PC-9 (cell line): ENCODE measurements around the gene LCOR. TPM values are rescaled to one million over a fixed set of nuclear protein-coding genes. Genes with fewer than 3 reads are reported as not detected.

Experiments used
- BruUV-seq: library from RNA; stranded (reverse); fragments of 400-500 nt; replicated peaks from 2 replicates; lab custom pipeline; 2021; lab: Mats Ljungman, UMichigan
- CTCF ChIA-PET: fragments of 300-600 bp; sonication (Branson Sonifier 250); formaldehyde crosslinking; loops from one replicate; lab custom pipeline; 2022; ENCODE audit warnings: antibody characterized with exemption; lab: Charles Lee
- POLR2A ChIA-PET: fragments of 300-600 bp; sonication (Branson Sonifier 250); formaldehyde crosslinking; loops from one replicate; lab custom pipeline; 2022; ENCODE audit warnings: antibody characterized with exemption; ENCODE audit not compliant: unreplicated experiment; lab: Charles Lee
- DNase-seq, 2 experiments: peaks; one replicate each; pipeline versions ENCODE4 v3.0.0 to v3.0.0-alpha.2; 2015 to 2022; ENCODE audit warnings: mixed read lengths in 1 of 2
- H2AFZ ChIP-seq: fragments of 200-600 bp; sonication (generic); 2 replicates; pipeline ENCODE4 v1.8.1; 2017; ENCODE audit warnings: antibody characterized with exemption
- H3F3A ChIP-seq: fragments of 200-600 bp; sonication (generic); 2 replicates; pipeline ENCODE4 v1.8.1; 2017; ENCODE audit warnings: antibody characterized with exemption, mild to moderate bottlenecking, low read depth; ENCODE audit not compliant: insufficient read depth
- H3K27ac ChIP-seq: fragments of 200-600 bp; sonication (generic); 2 replicates; pipeline ENCODE4 v1.6.1; 2016; ENCODE audit warnings: mixed run types
- H3K27me3 ChIP-seq: fragments of 200-600 bp; sonication (generic); 2 replicates; pipeline ENCODE4 v1.6.1; 2016; ENCODE audit warnings: low read depth, mixed run types; ENCODE audit not compliant: insufficient read depth
- H3K36me3 ChIP-seq: fragments of 200-600 bp; sonication (generic); 2 replicates; pipeline ENCODE4 v1.6.1; 2016; ENCODE audit warnings: low read depth, mixed run types
- H3K4me1 ChIP-seq: fragments of 200-600 bp; sonication (generic); replicated peaks from 2 replicates; pipeline ENCODE4 v1.6.1; 2016; ENCODE audit warnings: mixed run types; ENCODE audit not compliant: insufficient read depth
- H3K4me2 ChIP-seq: fragments of 200-600 bp; sonication (generic); 2 replicates; pipeline ENCODE4 v1.6.1; 2017; ENCODE audit warnings: mixed run types
- H3K4me3 ChIP-seq: fragments of 200-600 bp; sonication (generic); 2 replicates; pipeline ENCODE4 v1.6.1; 2016; ENCODE audit warnings: mixed run types
- H3K79me2 ChIP-seq: fragments of 200-600 bp; sonication (generic); 2 replicates; pipeline ENCODE4 v1.6.1; 2017; ENCODE audit warnings: low read depth, mixed run types
- H3K9me2 ChIP-seq: fragments of 200-600 bp; sonication (generic); 2 replicates; pipeline ENCODE4 v1.8.1; 2017; ENCODE audit warnings: mild to moderate bottlenecking; ENCODE audit not compliant: insufficient read depth
- H3K9me3 ChIP-seq: fragments of 200-600 bp; sonication (generic); 2 replicates; pipeline ENCODE4 v1.8.1; 2016; ENCODE audit warnings: low read depth; ENCODE audit not compliant: insufficient read depth
- H4K20me1 ChIP-seq: fragments of 200-600 bp; sonication (generic); 2 replicates; pipeline ENCODE4 v1.8.1; 2017; ENCODE audit not compliant: insufficient read depth
- CTCF ChIP-seq: fragments of 200-600 bp; sonication (generic); conservative IDR thresholded peaks from 2 replicates; pipeline ENCODE4 v1.6.1; 2017; ENCODE audit warnings: mixed run types, antibody characterized with exemption, mild to moderate bottlenecking, moderate library complexity
- EZH2 ChIP-seq: fragments of 200-600 bp; sonication (generic); IDR thresholded peaks from 2 replicates; pipeline ENCODE4 v1.8.0; 2017; ENCODE audit warnings: antibody characterized with exemption, low read depth
- intact Hi-C: fragments of 100-400 bp; cut with micrococcal nuclease; formaldehyde crosslinking; loops from one replicate; pipeline ENCODE4 v1.10.0; 2022; ENCODE audit not compliant: unreplicated experiment
- total RNA-seq: library from RNA; stranded (reverse); gene quantifications from 2 replicates; pipeline ENCODE4 v1.2.3, GENCODE V29; 2021

LCOR gene
- total RNA-seq, 1 experiment from 2014 or later, result 36.4 TPM

GRCh38 chr10:96850113-96850512 lies 18.0 kb downstream of the LCOR start:
- Histone ChIP-seq H3K27ac (no peak overlapping the region), H3K79me2 (peaks cover 92% of the 10 kb centered on the region), H3F3A (no peaks in the 10 kb centered on the region), H3K36me3 (no peaks in the 10 kb centered on the region), H3K4me2 (no peak overlapping the region), H3K9me2 (no peaks in the 10 kb centered on the region), H2AFZ (no peak overlapping the region), H3K27me3 (no peaks in the 10 kb centered on the region), H3K4me3 (no peak overlapping the region), H3K4me1 (peaks cover 15% of the 10 kb centered on the region), H3K9me3 (no peaks in the 10 kb centered on the region), H4K20me1 (peaks cover 18% of the 10 kb centered on the region)
- DNase-seq, result no peak
- intact Hi-C loops, result no loop called here
- ChIA-PET CTCF (no interaction called here), POLR2A (no interaction called here)
- BruUV-seq, result no TSS peak
- no peak for TF ChIP-seq CTCF
- no peak for TF ChIP-seq EZH2

- H3K36me3 ChIP-seq, result no peaks in the 10 kb centered on the region
- peaks cover 85% of the 10 kb centered on the region for H3K79me2 ChIP-seq
- no peaks in the 10 kb centered on the region for H3F3A ChIP-seq
- H4K20me1 ChIP-seq, result peaks cover 15% of the 10 kb centered on the region
- DNase-seq, result no peak
- no peak for TF ChIP-seq CTCF
- no peak for TF ChIP-seq EZH2
- peaks cover 12% of the 10 kb centered on the region for H3K4me1 ChIP-seq
- H2AFZ ChIP-seq, result no peak overlapping the region
- no peaks in the 10 kb centered on the region for H3K27me3 ChIP-seq
- intact Hi-C loops, result no loop called here
- H3K4me2 ChIP-seq, result no peak overlapping the region
- H3K4me3 ChIP-seq, result no peak overlapping the region
- H3K9me3 ChIP-seq, result no peaks in the 10 kb centered on the region
- no peaks in the 10 kb centered on the region for H3K9me2 ChIP-seq
- H3K27ac ChIP-seq, result no peak overlapping the region
- ChIA-PET POLR2A (no interaction called here), CTCF (no interaction called here)
- no TSS peak for BruUV-seq
Observed at GRCh38 chr10:96850825-96851224, 18.7 kb downstream of the LCOR start.

- no peak for DNase-seq
- peaks cover 81% of the 10 kb centered on the region for H3K79me2 ChIP-seq
- H3K27ac ChIP-seq, result no peak overlapping the region
- H3K9me2 ChIP-seq, result no peaks in the 10 kb centered on the region
- peaks cover 13% of the 10 kb centered on the region for H4K20me1 ChIP-seq
- no peak overlapping the region for H3K4me2 ChIP-seq
- CTCF ChIA-PET, result no interaction called here
- no peaks in the 10 kb centered on the region for H3F3A ChIP-seq
- intact Hi-C loops, result no loop called here
- no peaks in the 10 kb centered on the region for H3K9me3 ChIP-seq
- POLR2A ChIA-PET, result no interaction called here
- H3K27me3 ChIP-seq, result no peaks in the 10 kb centered on the region
- H3K4me1 ChIP-seq, result peaks cover 8% of the 10 kb centered on the region
- H2AFZ ChIP-seq, result no peak overlapping the region
- no TSS peak for BruUV-seq
- no peak for TF ChIP-seq CTCF
- no peak for TF ChIP-seq EZH2
- H3K36me3 ChIP-seq, result no peaks in the 10 kb centered on the region
- no peak overlapping the region for H3K4me3 ChIP-seq
Observed at GRCh38 chr10:96851281-96851680, 19.2 kb downstream of the LCOR start.
